Mammary epithelial cell (primary cell): Measurements from ENCODE around the gene MYLK.

Source experiments
- EZH2 ChIP-seq: IDR thresholded peaks from 2 replicates; pipeline ENCODE4 v1.6.1; 2012; ENCODE audit warnings: low read length, inconsistent platforms, borderline replicate concordance
- TF ChIP-seq, protein P1 (sequence below), 2 donors: IDR thresholded peaks in 1 of 2; conservative IDR thresholded peaks in 1 of 2; 2 replicates each; pipeline ENCODE4 v1.5.1; 2011 to 2012; ENCODE audit warnings: inconsistent platforms in 2 of 2, low read length in 2 of 2, mild to moderate bottlenecking in 2 of 2, control low read depth in 1 of 2, low read depth in 1 of 2; ENCODE audit not compliant: insufficient read depth in 1 of 2; ENCODE audit errors: extremely low read depth in 1 of 2

- TF ChIP-seq, protein P1, sequence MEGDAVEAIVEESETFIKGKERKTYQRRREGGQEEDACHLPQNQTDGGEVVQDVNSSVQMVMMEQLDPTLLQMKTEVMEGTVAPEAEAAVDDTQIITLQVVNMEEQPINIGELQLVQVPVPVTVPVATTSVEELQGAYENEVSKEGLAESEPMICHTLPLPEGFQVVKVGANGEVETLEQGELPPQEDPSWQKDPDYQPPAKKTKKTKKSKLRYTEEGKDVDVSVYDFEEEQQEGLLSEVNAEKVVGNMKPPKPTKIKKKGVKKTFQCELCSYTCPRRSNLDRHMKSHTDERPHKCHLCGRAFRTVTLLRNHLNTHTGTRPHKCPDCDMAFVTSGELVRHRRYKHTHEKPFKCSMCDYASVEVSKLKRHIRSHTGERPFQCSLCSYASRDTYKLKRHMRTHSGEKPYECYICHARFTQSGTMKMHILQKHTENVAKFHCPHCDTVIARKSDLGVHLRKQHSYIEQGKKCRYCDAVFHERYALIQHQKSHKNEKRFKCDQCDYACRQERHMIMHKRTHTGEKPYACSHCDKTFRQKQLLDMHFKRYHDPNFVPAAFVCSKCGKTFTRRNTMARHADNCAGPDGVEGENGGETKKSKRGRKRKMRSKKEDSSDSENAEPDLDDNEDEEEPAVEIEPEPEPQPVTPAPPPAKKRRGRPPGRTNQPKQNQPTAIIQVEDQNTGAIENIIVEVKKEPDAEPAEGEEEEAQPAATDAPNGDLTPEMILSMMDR (conservative IDR thresholded peaks at IDR 0.05 in 1 of 2, IDR thresholded peaks at IDR 0.05 in 1 of 2; ENCODE audit: extremely low read depth in 1 of 2, insufficient read depth in 1 of 2, low read depth in 1 of 2, low read length in 2 of 2), result no peak
- no peak for TF ChIP-seq EZH2
Measured at GRCh38 chr3:123766193-123767008, 117.7 kb downstream of the MYLK start.
